ENCODE data around the gene MAGI2. TPM values are rescaled to one million over a fixed set of nuclear protein-coding genes. Genes with fewer than 3 reads are reported as not detected.

MAGI2 gene
- total RNA-seq, 1 experiment from 2014 or later = 0.52 TPM

GRCh38 chr7:78444267-78444666, 1009.2 kb downstream of the MAGI2 start:
- DNase-seq = no peak
- TF ChIP-seq, protein P1, sequence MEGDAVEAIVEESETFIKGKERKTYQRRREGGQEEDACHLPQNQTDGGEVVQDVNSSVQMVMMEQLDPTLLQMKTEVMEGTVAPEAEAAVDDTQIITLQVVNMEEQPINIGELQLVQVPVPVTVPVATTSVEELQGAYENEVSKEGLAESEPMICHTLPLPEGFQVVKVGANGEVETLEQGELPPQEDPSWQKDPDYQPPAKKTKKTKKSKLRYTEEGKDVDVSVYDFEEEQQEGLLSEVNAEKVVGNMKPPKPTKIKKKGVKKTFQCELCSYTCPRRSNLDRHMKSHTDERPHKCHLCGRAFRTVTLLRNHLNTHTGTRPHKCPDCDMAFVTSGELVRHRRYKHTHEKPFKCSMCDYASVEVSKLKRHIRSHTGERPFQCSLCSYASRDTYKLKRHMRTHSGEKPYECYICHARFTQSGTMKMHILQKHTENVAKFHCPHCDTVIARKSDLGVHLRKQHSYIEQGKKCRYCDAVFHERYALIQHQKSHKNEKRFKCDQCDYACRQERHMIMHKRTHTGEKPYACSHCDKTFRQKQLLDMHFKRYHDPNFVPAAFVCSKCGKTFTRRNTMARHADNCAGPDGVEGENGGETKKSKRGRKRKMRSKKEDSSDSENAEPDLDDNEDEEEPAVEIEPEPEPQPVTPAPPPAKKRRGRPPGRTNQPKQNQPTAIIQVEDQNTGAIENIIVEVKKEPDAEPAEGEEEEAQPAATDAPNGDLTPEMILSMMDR (IDR thresholded peaks at IDR 0.05; ENCODE audit: unreplicated experiment) = no peak
- no TSS peak for BruUV-seq (replicated peaks)
- H3K4me3 Mint-ChIP-seq (ENCODE audit: low read depth, unreplicated experiment) = no peak overlapping the region
- CTCF ChIA-PET = no interaction called here
- no peak overlapping the region for H3K27ac Mint-ChIP-seq (ENCODE audit: unreplicated experiment)
- no peaks in the 10 kb centered on the region for H3K4me1 Mint-ChIP-seq (ENCODE audit: low read depth, unreplicated experiment)
- H3K36me3 Mint-ChIP-seq (ENCODE audit: insufficient read depth, unreplicated experiment) = no peaks in the 10 kb centered on the region
- H3K9me3 Mint-ChIP-seq (ENCODE audit: low read depth, unreplicated experiment) = no peaks in the 10 kb centered on the region
- intact Hi-C loops (cut with micrococcal nuclease; ENCODE audit: unreplicated experiment) = no loop called here
- H3K27me3 Mint-ChIP-seq (ENCODE audit: unreplicated experiment) = peaks cover 12% of the 10 kb centered on the region

DNA sequence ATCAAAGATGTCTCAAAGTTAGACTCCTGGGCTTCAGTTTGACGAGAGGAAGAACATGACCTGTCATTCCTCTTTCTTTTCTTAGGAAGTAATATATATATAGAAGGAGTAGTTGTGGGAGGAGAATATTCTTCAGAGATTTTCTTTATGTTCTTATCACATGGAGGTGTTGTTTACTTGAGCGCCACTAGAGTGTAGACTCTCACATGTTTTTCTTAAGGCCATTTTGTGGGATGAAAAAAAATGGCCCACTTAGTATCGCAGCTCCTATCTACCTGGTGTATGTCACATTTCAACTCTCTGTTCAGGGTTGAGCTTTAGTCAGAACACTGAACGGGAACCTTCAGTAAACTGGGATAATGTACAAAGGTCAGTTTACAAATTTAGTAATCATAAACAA, 1009.7 kb downstream of the MAGI2 start:
- no peaks in the 10 kb centered on the region for H3K9me3 Mint-ChIP-seq (ENCODE audit: low read depth, unreplicated experiment)
- H3K36me3 Mint-ChIP-seq (ENCODE audit: insufficient read depth, unreplicated experiment) = no peaks in the 10 kb centered on the region
- peaks cover 12% of the 10 kb centered on the region for H3K27me3 Mint-ChIP-seq (ENCODE audit: unreplicated experiment)
- BruUV-seq (replicated peaks) = no TSS peak
- H3K4me1 Mint-ChIP-seq (ENCODE audit: low read depth, unreplicated experiment) = no peaks in the 10 kb centered on the region
- H3K4me3 Mint-ChIP-seq (ENCODE audit: low read depth, unreplicated experiment) = no peak overlapping the region
- CTCF ChIA-PET = no interaction called here
- H3K27ac Mint-ChIP-seq (ENCODE audit: unreplicated experiment) = no peak overlapping the region
- intact Hi-C loops (cut with micrococcal nuclease; ENCODE audit: unreplicated experiment) = no loop called here
- no peak for DNase-seq
- TF ChIP-seq, protein P1 (IDR thresholded peaks at IDR 0.05; ENCODE audit: unreplicated experiment) = no peak

DNA sequence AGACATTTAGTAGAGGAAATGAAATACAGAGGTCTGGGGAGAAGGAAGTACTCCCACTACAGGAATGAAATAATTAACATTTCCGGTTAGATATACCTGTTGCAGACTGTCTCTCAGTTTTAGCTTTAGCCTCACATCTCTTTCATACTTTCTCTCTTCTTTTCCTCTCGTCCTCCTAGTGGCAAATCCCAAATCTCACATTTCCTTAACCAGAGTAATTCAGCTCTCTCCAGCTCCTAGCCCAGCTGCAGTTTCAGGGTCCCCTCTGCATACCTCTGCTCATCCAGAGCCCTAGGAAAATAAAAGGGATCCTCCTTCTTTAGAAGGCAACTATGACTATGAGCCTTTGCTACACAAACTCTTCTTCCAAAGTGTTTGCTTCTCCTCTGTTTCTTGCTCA, 1011.7 kb downstream of the MAGI2 start:
- Mint-ChIP-seq H3K4me1 (ENCODE audit: low read depth, unreplicated experiment) (no peaks in the 10 kb centered on the region), H3K9me3 (ENCODE audit: low read depth, unreplicated experiment) (no peaks in the 10 kb centered on the region), H3K27me3 (ENCODE audit: unreplicated experiment) (peaks cover 12% of the 10 kb centered on the region), H3K27ac (ENCODE audit: unreplicated experiment) (no peak overlapping the region), H3K36me3 (ENCODE audit: insufficient read depth, unreplicated experiment) (no peaks in the 10 kb centered on the region), H3K4me3 (ENCODE audit: low read depth, unreplicated experiment) (no peak overlapping the region)
- BruUV-seq (replicated peaks) = no TSS peak
- intact Hi-C loops (cut with micrococcal nuclease; ENCODE audit: unreplicated experiment) = no loop called here
- no peak for DNase-seq
- TF ChIP-seq, protein P1 (IDR thresholded peaks at IDR 0.05; ENCODE audit: unreplicated experiment) = no peak
- CTCF ChIA-PET = no interaction called here

GRCh38 chr7:78438433-78438832, 1015.0 kb downstream of the MAGI2 start:
- intact Hi-C loops (cut with micrococcal nuclease; ENCODE audit: unreplicated experiment) = no loop called here
- BruUV-seq (replicated peaks) = no TSS peak
- H3K27ac Mint-ChIP-seq (ENCODE audit: unreplicated experiment) = no peak overlapping the region
- no peak overlapping the region for H3K4me3 Mint-ChIP-seq (ENCODE audit: low read depth, unreplicated experiment)
- H3K36me3 Mint-ChIP-seq (ENCODE audit: insufficient read depth, unreplicated experiment) = no peaks in the 10 kb centered on the region
- DNase-seq = no peak
- H3K27me3 Mint-ChIP-seq (ENCODE audit: unreplicated experiment) = peaks cover 12% of the 10 kb centered on the region
- no peaks in the 10 kb centered on the region for H3K9me3 Mint-ChIP-seq (ENCODE audit: low read depth, unreplicated experiment)
- H3K4me1 Mint-ChIP-seq (ENCODE audit: low read depth, unreplicated experiment) = no peaks in the 10 kb centered on the region
- CTCF ChIA-PET = no interaction called here
- TF ChIP-seq, protein P1 (IDR thresholded peaks at IDR 0.05; ENCODE audit: unreplicated experiment) = no peak

- Mint-ChIP-seq H3K9me3 (ENCODE audit: low read depth, unreplicated experiment) (no peaks in the 10 kb centered on the region), H3K27me3 (ENCODE audit: unreplicated experiment) (peaks cover 9% of the 10 kb centered on the region), H3K4me1 (ENCODE audit: low read depth, unreplicated experiment) (no peaks in the 10 kb centered on the region), H3K4me3 (ENCODE audit: low read depth, unreplicated experiment) (no peak overlapping the region), H3K27ac (ENCODE audit: unreplicated experiment) (no peak overlapping the region), H3K36me3 (ENCODE audit: insufficient read depth, unreplicated experiment) (no peaks in the 10 kb centered on the region)
- TF ChIP-seq, protein P1 (IDR thresholded peaks at IDR 0.05; ENCODE audit: unreplicated experiment) = no peak
- BruUV-seq (replicated peaks) = no TSS peak
- CTCF ChIA-PET = no interaction called here
- intact Hi-C loops (cut with micrococcal nuclease; ENCODE audit: unreplicated experiment) = no loop called here
- no peak for DNase-seq
Measured at GRCh38 chr7:78437118-78437517, 1016.3 kb downstream of the MAGI2 start.
